Fibroblast of skin of left biceps (primary cell): ENCODE measurements around the gene KCNN4.
"Not testable (repeated sequence)": the region's sequence is repeated elsewhere in the genome, so short reads cannot be mapped to it uniquely, and the experiment has no call there.

Experiments
- DNase-seq, 2 experiments: peaks; one replicate each; pipeline ENCODE4 v3.0.0-alpha.2; 2013; ENCODE audit warnings: low read depth in 2 of 2

Gene KCNN4

GRCh38 chr19:43780706-43781525, at the start of gene KCNN4:
Gene KCNN4, minus strand, starts transcription at chr19:43780973. Its CDS starts 112 bp downstream, at chr19:43780861.
- no peak for DNase-seq

GRCh38 chr19:43826787-43827754, 46.3 kb upstream of the KCNN4 start, which contains the start of gene ZNF283:
Gene ZNF283, plus strand, starts transcription at chr19:43827321. Its CDS starts 6,184 bp downstream, at chr19:43833505.
- peak; percentile 56 to 64 for DNase-seq

- DNase-seq = not testable (repeated sequence)
Observed at GRCh38 chr19:43824572-43824971, 43.8 kb upstream of the KCNN4 start.

GRCh38 chr19:43823856-43824255, 43.1 kb upstream of the KCNN4 start:
- not testable (repeated sequence) for DNase-seq

GRCh38 chr19:43820884-43821215, 40.1 kb upstream of the KCNN4 start:
- DNase-seq = no peak

- DNase-seq = peak in 1 of 2 experiments; percentile 11
Observed at GRCh38 chr19:43820098-43820883, 39.5 kb upstream of the KCNN4 start.

GRCh38 chr19:43818500-43818899, 37.7 kb upstream of the KCNN4 start:
- DNase-seq = no peak

- DNase-seq = not testable (repeated sequence)
Observed at GRCh38 chr19:43817454-43817853, 36.7 kb upstream of the KCNN4 start.

- no peak for DNase-seq
Observed at GRCh38 chr19:43814663-43815352, 34.0 kb upstream of the KCNN4 start.

GRCh38 chr19:43812688-43813087, 31.9 kb upstream of the KCNN4 start:
- no peak for DNase-seq

- no peak for DNase-seq
Observed at GRCh38 chr19:43812259-43812658, 31.5 kb upstream of the KCNN4 start.

- no peak for DNase-seq
Observed at GRCh38 chr19:43811837-43812236, 31.1 kb upstream of the KCNN4 start.

GRCh38 chr19:43809762-43810696, 29.3 kb upstream of the KCNN4 start:
- DNase-seq = no peak

GRCh38 chr19:43807651-43808050, 26.9 kb upstream of the KCNN4 start:
- no peak for DNase-seq

- no peak for DNase-seq
Observed at GRCh38 chr19:43806848-43807247, 26.1 kb upstream of the KCNN4 start.

GRCh38 chr19:43806401-43806800, 25.6 kb upstream of the KCNN4 start:
- DNase-seq = not testable (repeated sequence)

GRCh38 chr19:43804432-43804831, 23.7 kb upstream of the KCNN4 start:
- no peak for DNase-seq

GRCh38 chr19:43802216-43802951, 21.6 kb upstream of the KCNN4 start, which contains the start of gene LYPD5:
Gene LYPD5, minus strand, starts transcription at chr19:43802447. Its CDS starts 67 bp downstream, at chr19:43802380.
- no peak for DNase-seq

GRCh38 chr19:43799502-43800142, 18.8 kb upstream of the KCNN4 start:
- DNase-seq = no peak
